Stimulated activated naive B cell treated with anti-CD40 and anti-IgM and Interleukin-4, amounts not matched to agents 10 μg/mL and 1 μg/mL and 100 μg/mL, for 72 hours (primary cell): ENCODE data around the gene CD6.
"Not testable (repeated sequence)": the region's sequence is repeated elsewhere in the genome, so short reads cannot be mapped to it uniquely, and the experiment has no call there.

Experiments
- ATAC-seq, 2 donors: fragments of 150-1000 bp; cut with Tn5 transposase; replicated peaks; 2 replicates each; pipeline ENCODE4 v1.10.0; 2021; ENCODE audit warnings: moderate library complexity in 1 of 2
- DNase-seq: peaks from one replicate; pipeline ENCODE4 v3.0.0; 2021
- H3K27ac Mint-ChIP-seq: one replicate; pipeline ENCODE4 v1.8.0; 2022; ENCODE audit warnings: mild to moderate bottlenecking, mixed read lengths
- H3K27me3 Mint-ChIP-seq, 2 donors: one replicate each; pipeline ENCODE4 v1.8.0; 2022; ENCODE audit warnings: mixed read lengths in 2 of 2
- H3K36me3 Mint-ChIP-seq, 2 donors: one replicate each; pipeline ENCODE4 v1.8.0; 2022; ENCODE audit warnings: mixed read lengths in 2 of 2, mild to moderate bottlenecking in 1 of 2
- H3K4me1 Mint-ChIP-seq, 2 donors: one replicate each; pipeline ENCODE4 v1.8.0; 2022; ENCODE audit warnings: mixed read lengths in 2 of 2, mild to moderate bottlenecking in 1 of 2
- H3K4me3 Mint-ChIP-seq, 2 donors: one replicate each; pipeline ENCODE4 v1.8.0; 2022; ENCODE audit warnings: mild to moderate bottlenecking in 2 of 2, mixed read lengths in 2 of 2, moderate library complexity in 1 of 2
- H3K9me3 Mint-ChIP-seq, 2 donors: one replicate each; pipeline ENCODE4 v1.8.0; 2022; ENCODE audit warnings: mixed read lengths in 2 of 2, mild to moderate bottlenecking in 1 of 2

Gene CD6

DNA sequence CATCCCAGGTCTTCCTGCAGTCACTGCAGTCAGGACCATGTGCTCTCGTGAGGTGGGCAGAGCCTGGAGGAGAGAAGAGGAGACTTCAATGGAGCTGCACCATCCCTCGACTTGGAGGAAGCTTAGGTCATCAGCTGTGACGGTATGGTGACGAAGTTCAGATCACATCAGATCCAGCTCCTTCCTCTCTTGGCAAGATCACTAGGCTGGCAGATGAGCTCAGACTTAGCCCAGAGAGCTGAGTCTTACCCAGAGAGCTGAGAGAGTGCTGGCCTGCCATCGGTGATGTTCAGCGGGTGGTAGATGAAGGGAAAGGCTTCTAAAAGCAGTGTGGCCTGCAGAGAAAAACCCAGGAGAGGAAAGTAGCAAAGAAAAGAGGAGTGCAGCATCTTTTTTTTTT lies 17.7 kb upstream of the CD6 start:
- ATAC-seq = peak in 1 of 2 donors; percentile 7
- Mint-ChIP-seq H3K27me3 (no peaks in the 10 kb centered on the region), H3K4me3 (peak overlapping the region; percentile 28 to 67), H3K4me1 (peaks cover 35 to 55% of the 10 kb centered on the region in 2 donors), H3K36me3 (peaks cover 6 to 9% of the 10 kb centered on the region in 2 donors), H3K9me3 (no peaks in the 10 kb centered on the region), H3K27ac (peak overlapping the region; percentile 98)
- DNase-seq = no peak

DNA sequence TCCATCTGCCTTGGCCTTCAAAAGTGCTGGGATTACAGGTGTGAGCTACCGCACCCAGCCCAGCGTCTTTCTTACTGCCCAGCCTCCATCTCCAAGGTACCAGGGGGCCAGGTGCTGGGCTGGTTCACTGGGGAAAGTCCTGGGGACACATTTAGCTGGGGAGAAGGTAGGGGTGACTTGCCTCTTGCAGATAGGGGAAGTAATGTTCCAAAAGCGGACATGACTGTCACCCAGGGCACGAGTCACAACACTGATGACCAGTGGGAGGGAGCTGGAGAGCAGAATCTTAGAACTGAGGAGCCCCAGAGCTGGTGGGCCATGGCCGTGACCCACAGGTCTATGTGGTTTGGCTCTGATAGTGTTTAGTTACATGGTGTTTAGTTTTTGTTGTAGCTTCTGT lies 17.1 kb upstream of the CD6 start:
- ATAC-seq (peak; percentile 30 to 38), DNase-seq (peak; percentile 59)
- Mint-ChIP-seq H3K4me1 (peaks cover 30 to 48% of the 10 kb centered on the region in 2 donors), H3K9me3 (no peaks in the 10 kb centered on the region), H3K4me3 (peak overlapping the region; percentile 56 to 57), H3K27ac (peak overlapping the region; percentile 96), H3K27me3 (no peaks in the 10 kb centered on the region), H3K36me3 (peaks cover 2 to 4% of the 10 kb centered on the region in 2 donors)

DNA sequence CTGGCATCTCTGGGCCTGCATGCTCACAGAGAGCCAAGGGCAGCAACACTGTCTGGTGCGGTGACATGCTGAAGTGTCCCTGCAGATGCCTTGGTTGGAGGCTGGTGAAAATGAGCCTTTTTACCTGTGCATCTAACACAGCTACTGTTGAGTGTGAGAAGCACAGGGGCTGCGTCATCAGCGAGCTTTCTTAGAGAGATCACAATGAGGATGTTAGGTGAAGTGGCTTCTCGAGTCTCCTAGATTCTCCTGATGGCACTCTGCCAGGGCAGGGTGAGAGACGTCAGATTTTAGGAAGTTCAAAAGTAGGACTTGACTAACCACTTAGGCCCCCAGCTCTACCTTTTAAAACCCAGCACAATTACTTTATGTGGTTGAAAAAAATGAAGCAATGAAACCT lies 15.9 kb upstream of the CD6 start:
- Mint-ChIP-seq H3K9me3 (no peaks in the 10 kb centered on the region), H3K36me3 (peaks cover 0 to 2% of the 10 kb centered on the region in 2 donors), H3K27ac (no peak overlapping the region), H3K4me1 (peaks cover 33 to 42% of the 10 kb centered on the region in 2 donors), H3K27me3 (no peaks in the 10 kb centered on the region), H3K4me3 (no peak overlapping the region)
- ATAC-seq (no peak), DNase-seq (no peak)

DNA sequence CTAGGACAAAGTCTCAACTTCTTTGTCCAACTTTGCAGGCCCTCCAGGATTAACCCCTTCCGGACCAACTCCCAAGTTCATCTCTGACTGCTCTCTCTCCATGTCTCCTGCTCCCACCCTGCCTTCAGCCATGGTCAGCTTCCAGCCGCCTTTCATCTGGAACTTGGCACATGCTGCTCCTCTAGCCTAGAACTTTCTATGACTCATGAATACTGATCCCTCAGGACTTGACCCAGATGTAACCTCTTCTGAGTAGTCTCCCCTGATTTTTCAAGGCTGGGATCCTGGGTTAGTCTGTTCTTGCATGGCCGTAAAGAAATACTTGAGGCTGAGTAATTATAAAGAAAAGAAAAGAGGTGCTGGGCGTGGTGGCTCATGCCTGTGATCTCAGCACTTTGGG lies 14.3 kb upstream of the CD6 start:
- DNase-seq (no peak), ATAC-seq (no peak)
- H3K36me3 Mint-ChIP-seq = no peaks in the 10 kb centered on the region
- no peaks in the 10 kb centered on the region for H3K27me3 Mint-ChIP-seq
- H3K9me3 Mint-ChIP-seq = no peaks in the 10 kb centered on the region
- peaks cover 30 to 38% of the 10 kb centered on the region in 2 donors for H3K4me1 Mint-ChIP-seq
- H3K4me3 Mint-ChIP-seq = no peak overlapping the region
- H3K27ac Mint-ChIP-seq = no peak overlapping the region

DNA sequence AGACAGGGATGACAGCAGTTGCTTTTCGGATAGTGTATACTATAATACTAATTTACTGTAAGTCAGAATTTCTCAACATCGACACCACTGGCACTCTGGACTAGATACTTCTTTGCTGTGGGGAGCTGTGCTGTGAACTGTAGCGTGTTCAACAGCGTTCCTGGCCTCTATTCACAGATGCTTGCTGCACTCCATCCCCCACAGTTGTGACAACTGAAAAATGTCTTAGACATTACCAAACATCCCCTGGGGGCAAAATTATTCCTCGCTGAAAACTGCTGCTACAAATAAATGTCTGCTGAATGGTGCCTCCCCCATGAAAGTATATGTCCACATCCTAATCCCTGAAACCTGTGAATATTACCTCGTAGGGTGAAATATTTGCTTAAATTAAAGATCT lies 12.0 kb upstream of the CD6 start:
- DNase-seq (no peak), ATAC-seq (no peak)
- H3K4me1 Mint-ChIP-seq = peaks cover 10 to 16% of the 10 kb centered on the region in 2 donors
- no peaks in the 10 kb centered on the region for H3K9me3 Mint-ChIP-seq
- H3K27me3 Mint-ChIP-seq = no peaks in the 10 kb centered on the region
- no peaks in the 10 kb centered on the region for H3K36me3 Mint-ChIP-seq
- H3K4me3 Mint-ChIP-seq = no peak overlapping the region
- H3K27ac Mint-ChIP-seq = no peak overlapping the region

DNA sequence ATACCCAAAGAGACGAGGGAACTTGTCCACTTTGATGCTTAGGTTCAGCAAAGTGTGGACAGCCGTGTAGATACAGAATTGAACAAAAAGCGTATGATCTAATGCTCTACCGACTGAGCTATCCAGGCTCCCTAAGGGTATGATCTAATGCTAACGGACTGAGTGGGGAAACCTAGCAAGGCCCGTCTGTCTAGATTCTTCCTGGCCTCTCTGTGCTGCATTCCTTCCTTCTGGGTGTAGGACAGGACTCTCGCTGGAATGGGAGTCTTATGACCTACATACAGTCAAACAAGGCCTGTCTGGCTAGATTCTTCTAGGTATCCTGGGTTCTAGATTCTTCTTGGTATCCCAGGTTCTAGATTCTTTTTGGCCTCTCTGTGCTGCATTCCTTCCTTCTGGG lies 11.1 kb upstream of the CD6 start:
- Mint-ChIP-seq H3K4me1 (peaks cover 7 to 11% of the 10 kb centered on the region in 2 donors), H3K4me3 (no peak overlapping the region), H3K27ac (no peak overlapping the region), H3K9me3 (no peaks in the 10 kb centered on the region), H3K27me3 (no peaks in the 10 kb centered on the region), H3K36me3 (no peaks in the 10 kb centered on the region)
- ATAC-seq (no peak), DNase-seq (no peak)

DNA sequence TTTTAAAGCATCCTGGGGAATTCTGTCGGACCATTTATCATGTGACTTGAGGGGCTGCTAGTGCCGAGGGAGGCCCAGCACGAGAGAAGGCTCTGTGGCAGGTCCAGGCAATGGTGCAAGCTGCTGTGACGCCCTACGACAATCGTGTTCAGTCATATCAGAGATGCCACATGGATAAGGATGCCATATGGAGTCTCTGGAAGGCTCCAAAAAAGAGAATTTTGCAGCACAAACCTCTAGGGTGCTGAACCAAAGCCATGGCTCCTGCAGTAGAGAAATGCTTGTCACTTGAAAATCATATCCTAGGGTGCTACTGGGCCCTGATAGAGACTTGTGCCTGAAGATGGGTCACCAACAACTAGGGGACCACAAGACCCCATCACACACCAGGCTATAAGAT lies 6.7 kb upstream of the CD6 start:
- no peak for DNase-seq
- ATAC-seq = no peak
- H3K9me3 Mint-ChIP-seq = peaks cover 0 to 3% of the 10 kb centered on the region in 2 donors
- peaks cover 0 to 3% of the 10 kb centered on the region in 2 donors for H3K36me3 Mint-ChIP-seq
- peaks cover 0 to 6% of the 10 kb centered on the region in 2 donors for H3K27me3 Mint-ChIP-seq
- no peak overlapping the region for H3K4me3 Mint-ChIP-seq
- no peak overlapping the region for H3K27ac Mint-ChIP-seq
- H3K4me1 Mint-ChIP-seq = peaks cover under 1 to 3% of the 10 kb centered on the region in 2 donors

DNA sequence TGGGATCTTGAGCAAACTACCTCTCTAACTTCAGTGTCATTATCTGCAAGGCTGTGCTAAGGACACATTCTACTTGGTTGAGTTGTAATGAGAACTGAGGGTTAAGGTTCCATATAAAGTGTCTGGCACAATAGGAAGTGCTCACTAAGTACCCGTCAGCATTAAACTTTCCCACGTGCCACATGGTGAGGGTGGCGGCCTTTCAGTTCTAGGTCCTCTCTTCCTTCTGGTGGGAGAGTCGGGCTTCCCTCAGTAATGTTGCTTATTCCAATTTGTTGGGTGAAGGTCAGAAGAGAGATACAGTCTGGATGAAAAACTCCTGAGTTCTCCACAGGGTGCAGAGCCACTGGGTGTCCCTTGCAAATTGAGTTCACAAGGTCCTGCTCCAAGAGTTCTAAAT lies 4.6 kb upstream of the CD6 start:
- H3K27ac Mint-ChIP-seq = no peak overlapping the region
- peaks cover 0 to 6% of the 10 kb centered on the region in 2 donors for H3K27me3 Mint-ChIP-seq
- H3K4me1 Mint-ChIP-seq = peaks cover 17 to 20% of the 10 kb centered on the region in 2 donors
- H3K36me3 Mint-ChIP-seq = peaks cover 0 to 3% of the 10 kb centered on the region in 2 donors
- ATAC-seq (no peak), DNase-seq (no peak)
- H3K4me3 Mint-ChIP-seq = no peak overlapping the region
- peaks cover 0 to 3% of the 10 kb centered on the region in 2 donors for H3K9me3 Mint-ChIP-seq

DNA sequence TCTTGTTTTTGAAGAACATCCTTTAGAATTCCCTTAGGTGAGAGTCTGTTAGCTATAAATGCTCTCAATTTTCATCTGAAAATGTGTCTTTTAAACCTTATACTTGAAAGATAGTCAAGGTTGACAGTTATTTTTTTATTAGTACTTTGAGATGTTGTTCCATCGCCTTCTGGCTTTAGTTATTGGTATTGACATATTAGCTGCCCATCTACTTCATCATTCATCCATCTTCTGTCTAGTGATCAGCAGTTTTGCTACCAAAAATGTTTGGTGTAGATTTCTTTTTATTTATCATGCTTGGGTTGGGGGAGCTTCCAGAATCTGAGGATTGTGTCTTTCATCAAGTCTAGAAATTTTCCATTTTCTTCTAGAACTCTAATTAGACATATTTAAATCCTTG lies 3.3 kb upstream of the CD6 start:
- Mint-ChIP-seq H3K27me3 (peaks cover 0 to 6% of the 10 kb centered on the region in 2 donors), H3K4me1 (peaks cover 26 to 30% of the 10 kb centered on the region in 2 donors), H3K4me3 (no peak overlapping the region), H3K9me3 (peaks cover 0 to 3% of the 10 kb centered on the region in 2 donors), H3K36me3 (peaks cover 0 to 3% of the 10 kb centered on the region in 2 donors), H3K27ac (no peak overlapping the region)
- DNase-seq (no peak), ATAC-seq (no peak)

DNA sequence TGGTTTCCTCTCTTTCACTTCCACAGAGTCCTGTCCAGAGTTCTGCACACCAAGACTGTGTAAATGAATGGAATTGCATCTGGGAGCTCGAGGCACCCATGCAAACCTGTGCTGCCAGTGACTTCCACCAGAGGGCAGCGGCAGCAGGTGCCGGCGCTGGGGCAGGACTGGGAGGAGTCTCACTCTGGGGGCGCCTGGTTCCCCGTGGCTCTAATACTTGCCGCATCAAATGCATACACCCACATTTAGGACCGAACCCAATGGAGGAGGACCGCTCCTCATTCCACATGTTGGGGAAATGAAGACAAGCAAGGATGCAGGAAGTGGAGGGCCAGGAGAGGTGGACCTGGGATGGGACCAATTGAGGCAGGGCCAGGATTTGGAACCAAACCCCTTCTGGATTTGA lies 1.1 kb upstream of the CD6 start:
- peaks cover 30 to 31% of the 10 kb centered on the region in 2 donors for H3K4me1 Mint-ChIP-seq
- H3K4me3 Mint-ChIP-seq = peak overlapping the region; percentile 5 to 54
- DNase-seq = peak; percentile 45
- peak overlapping the region; percentile 43 for H3K27ac Mint-ChIP-seq
- H3K36me3 Mint-ChIP-seq = peaks cover 0 to 3% of the 10 kb centered on the region in 2 donors
- peaks cover 0 to 3% of the 10 kb centered on the region in 2 donors for H3K9me3 Mint-ChIP-seq
- ATAC-seq = peak; percentile 83 to 85
- H3K27me3 Mint-ChIP-seq = peaks cover 0 to 6% of the 10 kb centered on the region in 2 donors

DNA sequence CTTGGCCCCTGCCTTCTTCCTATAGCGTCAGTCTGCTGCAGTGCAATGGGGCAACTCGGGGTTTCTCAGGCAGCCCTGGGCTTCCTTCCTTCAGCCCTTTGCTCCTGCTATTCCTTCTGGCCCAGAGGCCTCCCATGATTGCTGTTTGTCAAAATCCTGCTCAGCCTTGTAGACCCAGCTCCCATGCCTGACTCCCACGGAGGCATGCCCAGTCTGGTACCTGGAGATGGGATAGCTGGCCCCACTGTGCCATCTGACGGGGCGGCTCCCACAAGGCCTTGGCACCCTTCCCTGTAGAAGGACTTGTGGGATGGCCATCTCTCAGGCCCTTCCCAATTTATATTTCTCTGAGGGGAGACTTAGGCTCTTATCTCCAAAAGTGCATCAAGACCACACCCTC lies 590 bp upstream of the CD6 start:
- H3K4me1 Mint-ChIP-seq = peaks cover 30 to 31% of the 10 kb centered on the region in 2 donors
- no peak for ATAC-seq

DNA sequence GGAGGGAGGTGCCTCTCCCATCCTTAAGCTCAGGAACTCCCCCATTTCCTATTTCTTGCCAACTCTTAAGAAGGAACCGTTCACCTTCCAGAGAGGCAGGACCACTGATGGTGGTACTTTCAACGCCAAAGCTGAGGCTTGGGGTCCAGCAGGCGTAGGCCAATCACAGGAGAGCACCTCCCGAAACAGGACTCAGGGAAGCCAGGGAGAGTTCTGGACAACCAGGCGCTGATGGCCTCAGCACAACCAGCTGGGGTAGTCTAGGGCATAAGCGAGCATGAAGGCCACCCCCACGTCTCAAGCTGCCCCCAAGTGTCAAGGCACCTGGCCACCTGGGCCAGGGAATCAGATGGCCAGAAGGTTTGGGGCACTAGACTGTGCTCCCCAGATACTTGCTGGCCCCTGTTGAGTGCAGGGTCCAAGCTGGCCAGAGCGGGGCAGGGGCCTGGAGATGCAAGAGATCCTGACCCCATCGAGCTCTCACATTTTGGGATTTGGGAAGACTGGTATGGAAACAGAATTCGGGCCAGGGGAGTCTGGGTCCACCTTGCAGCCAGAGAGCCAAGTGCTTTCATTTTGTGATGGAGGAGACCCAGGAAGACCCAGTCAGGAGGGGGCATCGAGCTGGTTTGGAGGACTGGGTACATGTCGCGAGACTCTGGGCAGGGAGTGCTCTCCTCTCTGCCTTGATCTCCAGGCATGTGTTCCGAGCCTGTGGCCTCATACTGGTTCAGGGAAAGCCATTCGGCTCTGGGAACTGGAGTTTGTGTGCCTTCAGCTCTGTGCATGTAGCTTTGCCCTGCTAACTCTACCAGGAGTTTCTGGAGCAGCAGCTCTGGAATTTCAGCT lies 926 bp downstream of the CD6 start:
- H3K4me1 Mint-ChIP-seq = peaks cover 40% of the 10 kb centered on the region in 2 donors
- no peak for DNase-seq

More for the DNA sequence above, 590 bp upstream of the CD6 start:
- Mint-ChIP-seq H3K4me3 (peak overlapping the region in 1 of 2 donors; percentile 42), H3K36me3 (peaks cover 0 to 3% of the 10 kb centered on the region in 2 donors), H3K27me3 (peaks cover 0 to 6% of the 10 kb centered on the region in 2 donors), H3K27ac (peak overlapping the region; percentile 73), H3K9me3 (peaks cover 0 to 3% of the 10 kb centered on the region in 2 donors)
- DNase-seq = no peak

DNA sequence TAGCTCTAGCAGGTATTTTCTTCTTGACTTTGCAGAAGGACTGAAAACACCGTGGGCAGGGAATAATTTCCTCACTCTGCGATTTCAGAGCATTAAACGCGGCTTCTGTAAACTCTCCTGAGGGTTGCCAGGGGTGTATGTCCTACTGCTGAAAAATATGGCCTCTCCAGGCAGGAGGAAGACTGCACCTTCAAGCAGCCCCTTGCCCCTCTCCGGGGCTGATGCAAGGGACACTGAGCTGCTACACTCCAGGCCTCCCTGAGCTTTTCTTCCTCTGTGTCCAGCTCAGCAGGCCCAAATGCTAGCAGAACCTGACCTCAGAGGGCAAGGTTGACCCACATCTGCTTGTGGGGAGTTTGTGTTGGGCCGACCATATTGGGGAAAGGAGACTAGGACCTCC lies 2.2 kb downstream of the CD6 start:
- Mint-ChIP-seq H3K9me3 (no peaks in the 10 kb centered on the region), H3K4me1 (peaks cover 45 to 53% of the 10 kb centered on the region in 2 donors), H3K36me3 (no peaks in the 10 kb centered on the region), H3K27ac (peak overlapping the region; percentile 16), H3K27me3 (no peaks in the 10 kb centered on the region), H3K4me3 (no peak overlapping the region)
- no peak for DNase-seq
- ATAC-seq = no peak

More for the DNA sequence above, 926 bp downstream of the CD6 start:
- peak overlapping the region in 1 of 2 donors; percentile 69 for H3K4me3 Mint-ChIP-seq
- peaks cover 0 to 3% of the 10 kb centered on the region in 2 donors for H3K27me3 Mint-ChIP-seq
- no peak for ATAC-seq
- peaks cover 0 to 3% of the 10 kb centered on the region in 2 donors for H3K36me3 Mint-ChIP-seq
- peaks cover 0 to 3% of the 10 kb centered on the region in 2 donors for H3K9me3 Mint-ChIP-seq
- peak overlapping the region; percentile 62 for H3K27ac Mint-ChIP-seq

DNA sequence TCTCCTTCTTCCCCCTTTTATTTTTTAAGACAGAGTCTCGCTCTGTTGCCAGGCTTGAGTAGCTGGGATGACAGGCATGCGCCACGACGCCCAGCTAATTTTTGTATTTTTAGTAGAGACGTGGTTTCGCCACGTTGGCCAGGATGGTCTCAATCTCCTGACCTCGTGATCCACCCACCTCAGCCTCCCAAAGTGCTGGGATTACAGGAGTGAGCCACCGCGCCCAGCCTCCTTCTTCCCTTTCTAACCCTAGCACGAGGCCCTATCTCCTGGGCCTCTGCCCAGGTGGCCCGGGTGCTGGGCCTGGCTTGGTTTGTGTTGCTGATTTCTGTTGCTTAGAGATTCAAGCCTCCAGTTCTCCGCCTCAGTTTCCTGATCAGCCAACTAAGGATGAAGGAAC lies 2.8 kb downstream of the CD6 start:
- not testable (repeated sequence) for H3K9me3 Mint-ChIP-seq, DNase-seq, ATAC-seq, H3K27me3 Mint-ChIP-seq, H3K36me3 Mint-ChIP-seq, H3K4me3 Mint-ChIP-seq
- peak overlapping the region; percentile 31 for H3K27ac Mint-ChIP-seq
- peaks cover 49 to 59% of the 10 kb centered on the region in 2 donors for H3K4me1 Mint-ChIP-seq

DNA sequence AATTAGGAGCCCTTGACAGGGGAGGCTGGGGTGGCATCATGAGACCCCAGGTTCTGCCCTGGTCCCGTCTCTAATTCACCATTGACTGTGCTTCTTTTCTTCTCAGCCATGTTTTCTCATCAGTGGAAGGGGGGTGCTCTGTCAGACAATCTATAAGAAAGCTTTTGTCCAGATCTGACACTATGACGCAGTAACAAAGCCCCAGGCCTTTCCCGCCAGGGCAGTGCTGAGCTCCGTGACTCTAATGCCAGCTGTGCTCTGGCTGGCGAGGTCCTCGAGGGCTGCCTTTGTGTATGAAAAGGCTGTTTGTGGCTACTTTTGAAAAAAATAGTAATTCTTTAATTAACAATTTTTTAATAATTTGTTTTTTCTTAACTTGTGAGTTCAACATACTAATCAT lies 3.2 kb downstream of the CD6 start:
- ATAC-seq (no peak), DNase-seq (no peak)
- Mint-ChIP-seq H3K4me1 (peaks cover 49 to 60% of the 10 kb centered on the region in 2 donors), H3K9me3 (no peaks in the 10 kb centered on the region), H3K27me3 (no peaks in the 10 kb centered on the region), H3K4me3 (no peak overlapping the region), H3K36me3 (no peaks in the 10 kb centered on the region), H3K27ac (no peak overlapping the region)
